Activated T-cell treated with anti-CD3 and anti-CD28 coated beads, Interleukin-2, amount 50 U/mL, for 1 hour (primary cell): Measurements from ENCODE around the gene VCPKMT.

ENCODE experiments used
- DNase-seq: peaks from one replicate; pipeline ENCODE4 v3.0.0-alpha.2; 2020

VCPKMT gene

GRCh38 chr14:50116181-50116956, at the start of gene VCPKMT:
TSS of gene VCPKMT (minus strand) at chr14:50116572. CDS start at chr14:50116552, 20 bp downstream.
- peak; percentile 98 for DNase-seq

- no peak for DNase-seq
Measured at GRCh38 chr14:50156111-50156510, 39.7 kb upstream of the VCPKMT start.

GRCh38 chr14:50148799-50149198, 32.4 kb upstream of the VCPKMT start:
- DNase-seq = no peak

- DNase-seq = no peak
Measured at GRCh38 chr14:50139192-50139591, 22.8 kb upstream of the VCPKMT start.

- no peak for DNase-seq
Measured at GRCh38 chr14:50127802-50128201, 11.4 kb upstream of the VCPKMT start.

GRCh38 chr14:50123062-50123461, 6.7 kb upstream of the VCPKMT start:
- DNase-seq = no peak

- no peak for DNase-seq
Measured at GRCh38 chr14:50122291-50122690, 5.9 kb upstream of the VCPKMT start.

- no peak for DNase-seq
Measured at GRCh38 chr14:50121486-50121885, 5.1 kb upstream of the VCPKMT start.

- DNase-seq = no peak
Measured at GRCh38 chr14:50117456-50117855, 1.1 kb upstream of the VCPKMT start.

GRCh38 chr14:50116966-50117365, 594 bp upstream of the VCPKMT start:
- DNase-seq = no peak

- DNase-seq = no peak
Measured at GRCh38 chr14:50113381-50114035, 2.9 kb downstream of the VCPKMT start.

GRCh38 chr14:50110323-50111037, 5.9 kb downstream of the VCPKMT start:
- no peak for DNase-seq

GRCh38 chr14:50109342-50109741, 7.0 kb downstream of the VCPKMT start:
- no peak for DNase-seq

GRCh38 chr14:50107850-50108249, 8.5 kb downstream of the VCPKMT start:
- DNase-seq = no peak

- DNase-seq = no peak
Measured at GRCh38 chr14:50106178-50106577, 10.2 kb downstream of the VCPKMT start.

GRCh38 chr14:50103558-50103957, 12.8 kb downstream of the VCPKMT start:
- DNase-seq = no peak

GRCh38 chr14:50101417-50101816, 15.0 kb downstream of the VCPKMT start:
- no peak for DNase-seq

- DNase-seq = no peak
Measured at GRCh38 chr14:50100805-50101204, 15.6 kb downstream of the VCPKMT start.

GRCh38 chr14:50099335-50099734, 17.0 kb downstream of the VCPKMT start:
- no peak for DNase-seq

- DNase-seq = no peak
Measured at GRCh38 chr14:50095895-50096294, 20.5 kb downstream of the VCPKMT start.

GRCh38 chr14:50094056-50094755, 22.2 kb downstream of the VCPKMT start:
- no peak for DNase-seq

GRCh38 chr14:50093496-50093895, 22.9 kb downstream of the VCPKMT start:
- DNase-seq = no peak

GRCh38 chr14:50092006-50092555, 24.3 kb downstream of the VCPKMT start:
- no peak for DNase-seq
